ENCODE data around the gene CHMP4A. TPM values are rescaled to one million over a fixed set of nuclear protein-coding genes. Genes with fewer than 3 reads are reported as not detected.

The CHMP4A gene
- total RNA-seq, 1 experiment from 2014 or later, result 34.6 TPM

DNA sequence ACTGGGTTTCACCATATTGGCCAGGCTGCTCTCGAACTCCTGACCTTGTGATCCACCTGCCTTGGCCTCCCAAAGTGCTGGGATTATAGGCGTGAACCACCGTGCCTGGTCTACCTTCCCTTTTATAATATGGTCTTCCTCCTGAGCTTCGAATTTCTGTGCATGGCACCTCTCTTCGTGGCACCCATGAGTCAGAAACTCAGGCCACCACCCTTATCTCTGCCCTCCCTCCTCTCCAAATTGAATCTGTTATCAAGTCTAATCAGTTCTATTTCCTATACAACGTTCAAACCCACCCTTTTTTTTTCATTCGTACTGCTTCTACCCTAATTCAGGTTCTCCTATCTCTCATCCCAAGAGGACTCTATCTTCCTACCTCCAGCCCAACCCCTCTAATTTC, 34.1 kb upstream of the CHMP4A start:
- no TSS peak for BruUV-seq (replicated peaks)
- Histone ChIP-seq H2AFZ (ENCODE audit: low read depth, low read length, poor library complexity, severe bottlenecking) (no peak overlapping the region), H3K36me3 (ENCODE audit: control insufficient read depth in 1 of 2, insufficient read depth in 2 of 2, low read length in 2 of 2) (no peaks in the 10 kb centered on the region), H4K20me1 (ENCODE audit: insufficient read depth) (no peaks in the 10 kb centered on the region), H3K9ac (ENCODE audit: low read length) (no peak overlapping the region), H3K27me3 (ENCODE audit: insufficient read depth, low read length) (no peaks in the 10 kb centered on the region), H3K9me3 (ENCODE audit: control insufficient read depth in 1 of 2, insufficient read depth in 1 of 2, low read depth in 1 of 2, low read length in 2 of 2) (no peaks in the 10 kb centered on the region), H3K4me3 (replicated peaks in 1 of 2; ENCODE audit: low read depth in 1 of 2, low read length in 2 of 2) (no peak overlapping the region), H3K79me2 (ENCODE audit: insufficient read depth, low read length) (no peaks in the 10 kb centered on the region), H3K4me2 (ENCODE audit: low read length) (no peak overlapping the region), H3K9me2 (ENCODE audit: insufficient read depth) (no peaks in the 10 kb centered on the region), H3K4me1 (ENCODE audit: control insufficient read depth in 1 of 2, insufficient read depth in 2 of 2, low read length in 2 of 2) (peaks cover 7 to 20% of the 10 kb centered on the region in 2 experiments), H3K27ac (ENCODE audit: low read depth, low read length) (no peak overlapping the region)
- ATAC-seq (no peak), DNase-seq (ENCODE audit: low read depth, low spot score) (no peak)
- intact Hi-C loops (cut with micrococcal nuclease), result no loop called here
- ChIA-PET POLR2A (interaction anchor here (0.8 kb wide), 1 partner anchor 24 kb away, joined by 5 read pairs; the partner anchor contains the start of gene RABGGTA), RAD21 (ENCODE audit: low non-redundant PET in 1 of 2, low total read pairs in 2 of 2, uncharacterized antibody in 2 of 2, unreplicated experiment in 2 of 2) (no interaction called here), CTCF (interaction anchor here (1.0 kb wide), 2 partner anchors 32 to 50 kb away, joined by 3 read pairs; no protein-coding TSS in a partner anchor)
- TF ChIP-seq ZBTB33 (IDR thresholded peaks at IDR 0.05; ENCODE audit: extremely low read depth, insufficient replicate concordance, low read length) (no peak), FOSL1 (IDR thresholded peaks at IDR 0.05; ENCODE audit: low read depth) (no peak), SRF (IDR thresholded peaks at IDR 0.05; ENCODE audit: low read depth) (no peak), REST (IDR thresholded peaks at IDR 0.05; ENCODE audit: low read depth) (no peak), POLR2AphosphoS5 (IDR thresholded peaks at IDR 0.05; ENCODE audit: low read depth, low read length) (no peak)

All from HCT116 (cell line).